H9 (cell line): ENCODE results near the gene HPCAL4. TPM values are rescaled to one million over a fixed set of nuclear protein-coding genes. Genes with fewer than 3 reads are reported as not detected.

Source experiments
- DNase-seq: peaks from one replicate; pipeline ENCODE4 v3.0.0-alpha.2; 2017
- H2AFZ ChIP-seq: one replicate; pipeline ENCODE4 v1.6.1; 2013; ENCODE audit warnings: mild to moderate bottlenecking, low read length, control low read depth, moderate library complexity
- H2AK5ac ChIP-seq: 2 replicates; pipeline ENCODE4 v1.6.1; 2013; ENCODE audit warnings: low read length, control low read depth, mixed read lengths; ENCODE audit not compliant: insufficient read length
- H2BK120ac ChIP-seq: one replicate; pipeline ENCODE4 v1.6.1; 2013; ENCODE audit warnings: low read depth, mild to moderate bottlenecking, low read length, control low read depth, inconsistent platforms; ENCODE audit not compliant: poor library complexity, severe bottlenecking
- H2BK12ac ChIP-seq: 2 replicates; pipeline ENCODE4 v1.6.1; 2013; ENCODE audit warnings: low read length, control low read depth, mixed read lengths, low read depth; ENCODE audit not compliant: insufficient read length
- H2BK15ac ChIP-seq: 2 replicates; pipeline ENCODE4 v1.6.1; 2013; ENCODE audit warnings: low read depth, low read length, control low read depth
- H2BK20ac ChIP-seq: one replicate; pipeline ENCODE4 v1.6.1; 2013; ENCODE audit warnings: low read depth, mild to moderate bottlenecking, low read length, control low read depth, inconsistent platforms; ENCODE audit not compliant: poor library complexity, severe bottlenecking
- H2BK5ac ChIP-seq: 2 replicates; pipeline ENCODE4 v1.6.1; 2013; ENCODE audit warnings: low read length, control low read depth, mixed read lengths; ENCODE audit not compliant: insufficient read length
- H3K14ac ChIP-seq: 2 replicates; pipeline ENCODE4 v1.6.1; 2013; ENCODE audit warnings: low read length, control low read depth; ENCODE audit not compliant: insufficient read depth
- H3K18ac ChIP-seq: 2 replicates; pipeline ENCODE4 v1.6.1; 2013; ENCODE audit warnings: low read depth, mild to moderate bottlenecking, mixed read lengths, low read length, control low read depth; ENCODE audit not compliant: insufficient read length
- H3K23ac ChIP-seq: 2 replicates; pipeline ENCODE4 v1.6.1; 2013; ENCODE audit warnings: low read length, control low read depth, mixed read lengths, low read depth; ENCODE audit not compliant: insufficient read length
- H3K23me2 ChIP-seq: 2 replicates; pipeline ENCODE4 v1.6.1; 2013; ENCODE audit warnings: low read depth, mild to moderate bottlenecking, mixed read lengths, low read length, control low read depth; ENCODE audit not compliant: insufficient read length, poor library complexity, severe bottlenecking
- H3K27ac ChIP-seq: 2 replicates; pipeline ENCODE4 v1.5.1; 2013; ENCODE audit warnings: low read length, control low read depth, mixed read lengths, low read depth; ENCODE audit not compliant: insufficient read length
- H3K27me3 ChIP-seq: 2 replicates; pipeline ENCODE4 v1.6.1; 2013; ENCODE audit warnings: low read length, control low read depth, inconsistent platforms; ENCODE audit not compliant: insufficient read depth
- H3K4ac ChIP-seq: 2 replicates; pipeline ENCODE4 v1.6.1; 2013; ENCODE audit warnings: low read depth, mild to moderate bottlenecking, control low read depth, inconsistent platforms, low read length, moderate library complexity
- H3K4me1 ChIP-seq: 2 replicates; pipeline ENCODE4 v1.6.1; 2013; ENCODE audit warnings: low read length, control low read depth, inconsistent platforms; ENCODE audit not compliant: insufficient read depth
- H3K4me2 ChIP-seq: 2 replicates; pipeline ENCODE4 v1.6.1; 2013; ENCODE audit warnings: low read length, control low read depth, mixed read lengths; ENCODE audit not compliant: insufficient read length, insufficient read depth
- H3K56ac ChIP-seq: 2 replicates; pipeline ENCODE4 v1.6.1; 2013; ENCODE audit warnings: low read depth, mild to moderate bottlenecking, mixed read lengths, low read length, control low read depth; ENCODE audit not compliant: insufficient read length
- H3K79me1 ChIP-seq: 2 replicates; pipeline ENCODE4 v1.6.1; 2013; ENCODE audit warnings: low read depth, mild to moderate bottlenecking, moderate library complexity, low read length, control low read depth, inconsistent platforms; ENCODE audit not compliant: insufficient read depth, poor library complexity, severe bottlenecking
- H3K79me2 ChIP-seq: 2 replicates; pipeline ENCODE4 v1.6.1; 2013; ENCODE audit warnings: low read length, control low read depth, inconsistent platforms; ENCODE audit not compliant: insufficient read depth
- H3K9ac ChIP-seq: 2 replicates; pipeline ENCODE4 v1.6.1; 2013; ENCODE audit warnings: low read length, control low read depth, mixed read lengths; ENCODE audit not compliant: insufficient read length; ENCODE audit errors: extremely low read depth
- H3K9me3 ChIP-seq: one replicate; pipeline ENCODE4 v1.6.1; 2013; ENCODE audit warnings: low read depth, low read length, inconsistent platforms; ENCODE audit not compliant: control insufficient read depth
- H3T11ph ChIP-seq: one replicate; pipeline ENCODE4 v1.6.1; 2013; ENCODE audit warnings: mild to moderate bottlenecking, low read length, control low read depth, inconsistent platforms
- H4K20me1 ChIP-seq: one replicate; pipeline ENCODE4 v1.6.1; 2013; ENCODE audit not compliant: control insufficient read depth, insufficient read length, insufficient read depth
- H4K5ac ChIP-seq: 2 replicates; pipeline ENCODE4 v1.6.1; 2013; ENCODE audit warnings: low read depth, mild to moderate bottlenecking, mixed read lengths, low read length, control low read depth; ENCODE audit not compliant: insufficient read length
- H4K8ac ChIP-seq: replicated peaks from 2 replicates; pipeline ENCODE4 v1.6.1; 2013; ENCODE audit warnings: low read length, control low read depth, mixed read lengths, low read depth; ENCODE audit not compliant: insufficient read length
- H4K91ac ChIP-seq: 2 replicates; pipeline ENCODE4 v1.6.1; 2013; ENCODE audit warnings: low read depth, mild to moderate bottlenecking, moderate library complexity, mixed read lengths, low read length, control low read depth; ENCODE audit not compliant: insufficient read length
- H3K27ac Mint-ChIP-seq, 3 experiments: 2 replicates in 2 of 3; 3 replicates in 1 of 3; pipeline ENCODE4 v1.8.0; 2020 to 2021; ENCODE audit warnings: mixed read lengths in 3 of 3, mild to moderate bottlenecking in 1 of 3, moderate library complexity in 1 of 3
- H3K27me3 Mint-ChIP-seq: 2 replicates; pipeline ENCODE4 v1.8.0; 2021; ENCODE audit warnings: low read depth, mild to moderate bottlenecking, moderate library complexity, mixed read lengths
- H3K36me3 Mint-ChIP-seq, 3 experiments: 2 replicates in 2 of 3; 3 replicates in 1 of 3; pipeline ENCODE4 v1.8.0; 2020 to 2021; ENCODE audit warnings: low read depth in 3 of 3, mixed read lengths in 3 of 3; ENCODE audit not compliant: insufficient read depth in 1 of 3
- H3K4me1 Mint-ChIP-seq, 2 experiments: 2 replicates each; pipeline ENCODE4 v1.8.0; 2020; ENCODE audit warnings: mixed read lengths in 2 of 2
- H3K4me3 Mint-ChIP-seq, 2 experiments: 2 replicates in 1 of 2; 3 replicates in 1 of 2; pipeline ENCODE4 v1.8.0; 2020 to 2021; ENCODE audit warnings: mild to moderate bottlenecking in 2 of 2, mixed read lengths in 2 of 2, moderate library complexity in 1 of 2
- H3K9me3 Mint-ChIP-seq, 2 experiments: 2 replicates in 1 of 2; 3 replicates in 1 of 2; pipeline ENCODE4 v1.8.0; 2020; ENCODE audit warnings: mild to moderate bottlenecking in 2 of 2, mixed read lengths in 2 of 2, moderate library complexity in 1 of 2
- CTCF ChIP-seq: fragments of 200-600 bp; sonication (generic); conservative IDR thresholded peaks from 3 replicates; pipeline ENCODE4 v1.8.0; 2021; ENCODE audit warnings: antibody characterized with exemption, mild to moderate bottlenecking
- WGBS: extraction: QIAGEN DNeasy Blood & Tissue Kit; methylation state at CpG from one replicate; pipeline ENCODE4 v1.1.7; 2013; ENCODE audit warnings: missing lambda C conversion rate, low lambda C conversion rate, mixed read lengths; ENCODE audit not compliant: insufficient read length; ENCODE audit errors: extremely low coverage; 5-methylcytosine and 5-hydroxymethylcytosine counted together
- total RNA-seq: library from RNA; stranded (reverse); gene quantifications from 2 replicates; pipeline ENCODE4 v1.2.1, GENCODE V29; 2021

The HPCAL4 gene
- total RNA-seq, 1 experiment from 2014 or later, result 0.15 TPM

DNA sequence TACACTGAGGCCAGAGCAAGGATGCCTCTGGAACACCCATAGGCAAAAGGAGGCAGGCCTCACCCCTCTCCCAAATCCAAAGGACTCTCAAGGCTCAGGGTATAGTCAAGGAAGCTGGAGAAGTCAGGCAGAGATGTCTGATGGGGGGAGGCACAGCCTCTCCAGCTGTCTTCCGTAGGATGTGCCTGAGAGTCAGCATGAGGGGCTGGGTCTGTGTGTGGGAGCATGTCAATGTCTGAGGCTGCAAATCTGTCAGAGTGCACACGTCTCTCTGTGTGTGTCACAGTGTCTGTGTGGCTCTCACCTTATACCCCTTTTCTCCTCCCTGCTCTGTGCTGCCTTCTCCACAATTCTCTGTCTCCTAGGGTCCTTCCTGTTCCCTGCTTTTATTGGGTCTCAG is 4.0 kb downstream of the HPCAL4 start:
- peaks cover 0 to 2% of the 10 kb centered on the region in 2 experiments; a peak in 3 of 5 replicates for H3K9me3 Mint-ChIP-seq

More for the DNA sequence above, 4.0 kb downstream of the HPCAL4 start:
- no peak overlapping the region for H3T11ph ChIP-seq
- no peak overlapping the region for H3K27ac ChIP-seq
- no peak overlapping the region for H3K14ac ChIP-seq
- H4K20me1 ChIP-seq, result no peaks in the 10 kb centered on the region
- no peaks in the 10 kb centered on the region for H3K36me3 Mint-ChIP-seq
- H3K79me1 ChIP-seq, result no peaks in the 10 kb centered on the region
- no peak for TF ChIP-seq CTCF
- no peak overlapping the region for H3K23ac ChIP-seq
- H3K27ac Mint-ChIP-seq, result no peak overlapping the region
- no peak overlapping the region for H3K18ac ChIP-seq
- H3K9me3 ChIP-seq, result no peaks in the 10 kb centered on the region
- no peak overlapping the region for H2AFZ ChIP-seq
- H4K8ac ChIP-seq, result no peak overlapping the region
- H4K91ac ChIP-seq, result no peak overlapping the region
- H2AK5ac ChIP-seq, result no peak overlapping the region
- no peak overlapping the region for H3K9ac ChIP-seq
- no peak overlapping the region for H2BK5ac ChIP-seq
- H3K23me2 ChIP-seq, result peaks cover 9% of the 10 kb centered on the region
- no peak for DNase-seq
- no peak overlapping the region for H2BK120ac ChIP-seq
- H4K5ac ChIP-seq, result no peak overlapping the region
- no peak overlapping the region for H3K56ac ChIP-seq
- H2BK15ac ChIP-seq, result no peak overlapping the region
- H3K4me2 ChIP-seq, result no peak overlapping the region
- H3K27me3 ChIP-seq, result peaks cover 86% of the 10 kb centered on the region
- no peak overlapping the region for H2BK20ac ChIP-seq
- no peak overlapping the region for H2BK12ac ChIP-seq
- no peaks in the 10 kb centered on the region for H3K4me1 ChIP-seq
- H3K4ac ChIP-seq, result no peak overlapping the region
- H3K27me3 Mint-ChIP-seq, result peaks cover 99% of the 10 kb centered on the region
- H3K4me3 Mint-ChIP-seq, result no peak overlapping the region
- H3K4me1 Mint-ChIP-seq, result peaks cover 0 to 9% of the 10 kb centered on the region in 2 experiments; a peak in 3 of 4 replicates
- H3K79me2 ChIP-seq, result no peaks in the 10 kb centered on the region
- WGBS, result no CpG with 5 or more reads among the region's 2 CpGs
